HCT116 (cell line): ENCODE data around the gene VWA5B1.

Experiments
- CTCF ChIP-seq, 3 experiments: fragments of 200-600 bp in 1 of 3; sonication (generic) in 1 of 3; IDR thresholded peaks in 2 of 3; conservative IDR thresholded peaks in 1 of 3; 2 replicates each; pipeline ENCODE4 v1.5.1; 2012 to 2017; ENCODE audit warnings: low read depth in 2 of 3, low read length in 2 of 3, antibody characterized with exemption in 1 of 3, borderline replicate concordance in 1 of 3, control low read depth in 1 of 3, mild to moderate bottlenecking in 1 of 3, mixed read lengths in 1 of 3, mixed run types in 1 of 3, moderate library complexity in 1 of 3; ENCODE audit not compliant: insufficient read depth in 1 of 3
- ELF1 ChIP-seq: IDR thresholded peaks from 2 replicates; pipeline ENCODE4 v1.6.1; 2012; ENCODE audit warnings: low read depth, borderline replicate concordance
- EZH2 ChIP-seq: fragments of 200-600 bp; sonication (generic); IDR thresholded peaks from 2 replicates; pipeline ENCODE4 v1.6.1; 2017; ENCODE audit warnings: antibody characterized with exemption, mixed run types
- EZH2phosphoT487 ChIP-seq: fragments of 200-600 bp; IDR thresholded peaks from 2 replicates; pipeline ENCODE4 v1.6.1; 2018; ENCODE audit warnings: antibody characterized with exemption, borderline replicate concordance
- JUND ChIP-seq: IDR thresholded peaks from 2 replicates; pipeline ENCODE4 v1.6.1; 2012
- POLR2A ChIP-seq: IDR thresholded peaks from 2 replicates; pipeline ENCODE4 v1.7.0; 2011; ENCODE audit warnings: borderline replicate concordance; ENCODE audit not compliant: insufficient read depth, insufficient read length; ENCODE audit errors: extremely low read depth
- SRF ChIP-seq: IDR thresholded peaks from 2 replicates; pipeline ENCODE4 v1.6.1; 2012; ENCODE audit warnings: low read depth
- TCF7L2 ChIP-seq: IDR thresholded peaks from 2 replicates; pipeline ENCODE4 v1.7.0; 2011; ENCODE audit warnings: borderline replicate concordance, inconsistent platforms; ENCODE audit not compliant: insufficient read depth, insufficient read length; ENCODE audit errors: extremely low read depth
- YY1 ChIP-seq: IDR thresholded peaks from 2 replicates; pipeline ENCODE4 v1.6.1; 2011; ENCODE audit warnings: low read length, low read depth, moderate library complexity, mild to moderate bottlenecking; ENCODE audit not compliant: insufficient replicate concordance; ENCODE audit errors: extremely low read depth
- ZFX ChIP-seq: fragments of 450-650 bp; IDR thresholded peaks from 2 replicates; pipeline ENCODE4 v1.6.1; 2017

GRCh38 chr1:20276485-20277159 lies 14.1 kb upstream of the VWA5B1 start:
- TF ChIP-seq CTCF (IDR thresholded peaks at IDR 0.05 in 2 of 3, conservative IDR thresholded peaks at IDR 0.05 in 1 of 3; ENCODE audit: borderline replicate concordance in 1 of 3, insufficient read depth in 1 of 3, low read depth in 2 of 3, low read length in 2 of 3) (no peak), EZH2 (no peak), ELF1 (no peak), SRF (no peak), POLR2A (no peak), EZH2phosphoT487 (no peak), YY1 (no peak), TCF7L2 (no peak), ZFX (no peak), JUND (no peak)
